Measurements from ENCODE around the gene PRR20A.
"Not testable (repeated sequence)": the region's sequence is repeated elsewhere in the genome, so short reads cannot be mapped to it uniquely, and the experiment has no call there.

The PRR20A gene

GRCh38 chr13:57140235-57140968 is at the start of gene PRR20A:
Gene PRR20A, plus strand, starts transcription at chr13:57140918. Its CDS starts 387 bp downstream, at chr13:57141305.
- not testable (repeated sequence) for H3K36me3 Mint-ChIP-seq (ENCODE audit: low read depth); H3K9me3 Mint-ChIP-seq; H3K4me3 Mint-ChIP-seq; DNase-seq; H3K27me3 Mint-ChIP-seq (ENCODE audit: low read depth, poor library complexity); H3K27ac Mint-ChIP-seq; H3K4me1 Mint-ChIP-seq

GRCh38 chr13:57114945-57115344 is 25.8 kb upstream of the PRR20A start:
- H3K9me3 Mint-ChIP-seq = peaks cover 7% of the 10 kb centered on the region
- no peak overlapping the region for H3K4me3 Mint-ChIP-seq
- peaks cover 4% of the 10 kb centered on the region for H3K4me1 Mint-ChIP-seq
- H3K36me3 Mint-ChIP-seq (ENCODE audit: low read depth) = no peaks in the 10 kb centered on the region
- no peak overlapping the region for H3K27ac Mint-ChIP-seq
- no peak for TF ChIP-seq CTCF (IDR thresholded peaks at IDR 0.05)
- DNase-seq = no peak
- H3K27me3 Mint-ChIP-seq (ENCODE audit: low read depth, poor library complexity) = no peaks in the 10 kb centered on the region

- Mint-ChIP-seq H3K4me1 (peaks cover 5% of the 10 kb centered on the region), H3K27ac (no peak overlapping the region), H3K4me3 (no peak overlapping the region), H3K27me3 (ENCODE audit: low read depth, poor library complexity) (peaks cover 3% of the 10 kb centered on the region), H3K36me3 (ENCODE audit: low read depth) (no peaks in the 10 kb centered on the region), H3K9me3 (no peaks in the 10 kb centered on the region)
- DNase-seq = no peak
- TF ChIP-seq CTCF (IDR thresholded peaks at IDR 0.05) = no peak
These were observed 17.0 kb upstream of the PRR20A start for GRCh38 chr13:57123681-57124080.

GRCh38 chr13:57128909-57129308 is 11.8 kb upstream of the PRR20A start:
- H3K27ac Mint-ChIP-seq = no peak overlapping the region
- no peak for DNase-seq
- no peaks in the 10 kb centered on the region for H3K9me3 Mint-ChIP-seq
- TF ChIP-seq CTCF (IDR thresholded peaks at IDR 0.05) = no peak
- H3K4me3 Mint-ChIP-seq = no peak overlapping the region
- no peaks in the 10 kb centered on the region for H3K36me3 Mint-ChIP-seq (ENCODE audit: low read depth)
- H3K27me3 Mint-ChIP-seq (ENCODE audit: low read depth, poor library complexity) = peaks cover 3% of the 10 kb centered on the region
- no peaks in the 10 kb centered on the region for H3K4me1 Mint-ChIP-seq

- Mint-ChIP-seq H3K4me3 (no peak overlapping the region), H3K4me1 (no peaks in the 10 kb centered on the region), H3K36me3 (ENCODE audit: low read depth) (no peaks in the 10 kb centered on the region), H3K27ac (no peak overlapping the region), H3K9me3 (peaks cover 7% of the 10 kb centered on the region), H3K27me3 (ENCODE audit: low read depth, poor library complexity) (no peaks in the 10 kb centered on the region)
- DNase-seq = no peak
- TF ChIP-seq CTCF (IDR thresholded peaks at IDR 0.05) = no peak
These were observed 4.6 kb upstream of the PRR20A start for GRCh38 chr13:57136093-57136492.

GRCh38 chr13:57137585-57137984 is 3.1 kb upstream of the PRR20A start:
- Mint-ChIP-seq H3K27me3 (ENCODE audit: low read depth, poor library complexity) (no peaks in the 10 kb centered on the region), H3K4me3 (no peak overlapping the region), H3K4me1 (no peaks in the 10 kb centered on the region), H3K27ac (no peak overlapping the region), H3K9me3 (peaks cover 7% of the 10 kb centered on the region), H3K36me3 (ENCODE audit: low read depth) (no peaks in the 10 kb centered on the region)
- DNase-seq = no peak
- TF ChIP-seq CTCF (IDR thresholded peaks at IDR 0.05) = no peak
